H9 (cell line): ENCODE data around the gene TENM4. TPM values are rescaled to one million over a fixed set of nuclear protein-coding genes. Genes with fewer than 3 reads are reported as not detected.
A peak's percentile ranks its signal among the peaks of the same experiment; 100 is the strongest.

Source experiments
- DNase-seq: peaks from one replicate; pipeline ENCODE4 v3.0.0-alpha.2; 2017
- H2AFZ ChIP-seq: one replicate; pipeline ENCODE4 v1.6.1; 2013; ENCODE audit warnings: mild to moderate bottlenecking, low read length, control low read depth, moderate library complexity
- H2AK5ac ChIP-seq: 2 replicates; pipeline ENCODE4 v1.6.1; 2013; ENCODE audit warnings: low read length, control low read depth, mixed read lengths; ENCODE audit not compliant: insufficient read length
- H2BK120ac ChIP-seq: one replicate; pipeline ENCODE4 v1.6.1; 2013; ENCODE audit warnings: low read depth, mild to moderate bottlenecking, low read length, control low read depth, inconsistent platforms; ENCODE audit not compliant: poor library complexity, severe bottlenecking
- H2BK12ac ChIP-seq: 2 replicates; pipeline ENCODE4 v1.6.1; 2013; ENCODE audit warnings: low read length, control low read depth, mixed read lengths, low read depth; ENCODE audit not compliant: insufficient read length
- H2BK15ac ChIP-seq: 2 replicates; pipeline ENCODE4 v1.6.1; 2013; ENCODE audit warnings: low read depth, low read length, control low read depth
- H2BK20ac ChIP-seq: one replicate; pipeline ENCODE4 v1.6.1; 2013; ENCODE audit warnings: low read depth, mild to moderate bottlenecking, low read length, control low read depth, inconsistent platforms; ENCODE audit not compliant: poor library complexity, severe bottlenecking
- H2BK5ac ChIP-seq: 2 replicates; pipeline ENCODE4 v1.6.1; 2013; ENCODE audit warnings: low read length, control low read depth, mixed read lengths; ENCODE audit not compliant: insufficient read length
- H3K14ac ChIP-seq: 2 replicates; pipeline ENCODE4 v1.6.1; 2013; ENCODE audit warnings: low read length, control low read depth; ENCODE audit not compliant: insufficient read depth
- H3K18ac ChIP-seq: 2 replicates; pipeline ENCODE4 v1.6.1; 2013; ENCODE audit warnings: low read depth, mild to moderate bottlenecking, mixed read lengths, low read length, control low read depth; ENCODE audit not compliant: insufficient read length
- H3K23ac ChIP-seq: 2 replicates; pipeline ENCODE4 v1.6.1; 2013; ENCODE audit warnings: low read length, control low read depth, mixed read lengths, low read depth; ENCODE audit not compliant: insufficient read length
- H3K23me2 ChIP-seq: 2 replicates; pipeline ENCODE4 v1.6.1; 2013; ENCODE audit warnings: low read depth, mild to moderate bottlenecking, mixed read lengths, low read length, control low read depth; ENCODE audit not compliant: insufficient read length, poor library complexity, severe bottlenecking
- H3K27ac ChIP-seq: 2 replicates; pipeline ENCODE4 v1.5.1; 2013; ENCODE audit warnings: low read length, control low read depth, mixed read lengths, low read depth; ENCODE audit not compliant: insufficient read length
- H3K27me3 ChIP-seq: 2 replicates; pipeline ENCODE4 v1.6.1; 2013; ENCODE audit warnings: low read length, control low read depth, inconsistent platforms; ENCODE audit not compliant: insufficient read depth
- H3K4ac ChIP-seq: 2 replicates; pipeline ENCODE4 v1.6.1; 2013; ENCODE audit warnings: low read depth, mild to moderate bottlenecking, control low read depth, inconsistent platforms, low read length, moderate library complexity
- H3K4me1 ChIP-seq: 2 replicates; pipeline ENCODE4 v1.6.1; 2013; ENCODE audit warnings: low read length, control low read depth, inconsistent platforms; ENCODE audit not compliant: insufficient read depth
- H3K4me2 ChIP-seq: 2 replicates; pipeline ENCODE4 v1.6.1; 2013; ENCODE audit warnings: low read length, control low read depth, mixed read lengths; ENCODE audit not compliant: insufficient read length, insufficient read depth
- H3K56ac ChIP-seq: 2 replicates; pipeline ENCODE4 v1.6.1; 2013; ENCODE audit warnings: low read depth, mild to moderate bottlenecking, mixed read lengths, low read length, control low read depth; ENCODE audit not compliant: insufficient read length
- H3K79me1 ChIP-seq: 2 replicates; pipeline ENCODE4 v1.6.1; 2013; ENCODE audit warnings: low read depth, mild to moderate bottlenecking, moderate library complexity, low read length, control low read depth, inconsistent platforms; ENCODE audit not compliant: insufficient read depth, poor library complexity, severe bottlenecking
- H3K79me2 ChIP-seq: 2 replicates; pipeline ENCODE4 v1.6.1; 2013; ENCODE audit warnings: low read length, control low read depth, inconsistent platforms; ENCODE audit not compliant: insufficient read depth
- H3K9ac ChIP-seq: 2 replicates; pipeline ENCODE4 v1.6.1; 2013; ENCODE audit warnings: low read length, control low read depth, mixed read lengths; ENCODE audit not compliant: insufficient read length; ENCODE audit errors: extremely low read depth
- H3K9me3 ChIP-seq: one replicate; pipeline ENCODE4 v1.6.1; 2013; ENCODE audit warnings: low read depth, low read length, inconsistent platforms; ENCODE audit not compliant: control insufficient read depth
- H3T11ph ChIP-seq: one replicate; pipeline ENCODE4 v1.6.1; 2013; ENCODE audit warnings: mild to moderate bottlenecking, low read length, control low read depth, inconsistent platforms
- H4K20me1 ChIP-seq: one replicate; pipeline ENCODE4 v1.6.1; 2013; ENCODE audit not compliant: control insufficient read depth, insufficient read length, insufficient read depth
- H4K5ac ChIP-seq: 2 replicates; pipeline ENCODE4 v1.6.1; 2013; ENCODE audit warnings: low read depth, mild to moderate bottlenecking, mixed read lengths, low read length, control low read depth; ENCODE audit not compliant: insufficient read length
- H4K8ac ChIP-seq: replicated peaks from 2 replicates; pipeline ENCODE4 v1.6.1; 2013; ENCODE audit warnings: low read length, control low read depth, mixed read lengths, low read depth; ENCODE audit not compliant: insufficient read length
- H4K91ac ChIP-seq: 2 replicates; pipeline ENCODE4 v1.6.1; 2013; ENCODE audit warnings: low read depth, mild to moderate bottlenecking, moderate library complexity, mixed read lengths, low read length, control low read depth; ENCODE audit not compliant: insufficient read length
- H3K27ac Mint-ChIP-seq, 3 experiments: 2 replicates in 2 of 3; 3 replicates in 1 of 3; pipeline ENCODE4 v1.8.0; 2020 to 2021; ENCODE audit warnings: mixed read lengths in 3 of 3, mild to moderate bottlenecking in 1 of 3, moderate library complexity in 1 of 3
- H3K27me3 Mint-ChIP-seq: 2 replicates; pipeline ENCODE4 v1.8.0; 2021; ENCODE audit warnings: low read depth, mild to moderate bottlenecking, moderate library complexity, mixed read lengths
- H3K36me3 Mint-ChIP-seq, 3 experiments: 2 replicates in 2 of 3; 3 replicates in 1 of 3; pipeline ENCODE4 v1.8.0; 2020 to 2021; ENCODE audit warnings: low read depth in 3 of 3, mixed read lengths in 3 of 3; ENCODE audit not compliant: insufficient read depth in 1 of 3
- H3K4me1 Mint-ChIP-seq, 2 experiments: 2 replicates each; pipeline ENCODE4 v1.8.0; 2020; ENCODE audit warnings: mixed read lengths in 2 of 2
- H3K4me3 Mint-ChIP-seq, 2 experiments: 2 replicates in 1 of 2; 3 replicates in 1 of 2; pipeline ENCODE4 v1.8.0; 2020 to 2021; ENCODE audit warnings: mild to moderate bottlenecking in 2 of 2, mixed read lengths in 2 of 2, moderate library complexity in 1 of 2
- H3K9me3 Mint-ChIP-seq, 2 experiments: 2 replicates in 1 of 2; 3 replicates in 1 of 2; pipeline ENCODE4 v1.8.0; 2020; ENCODE audit warnings: mild to moderate bottlenecking in 2 of 2, mixed read lengths in 2 of 2, moderate library complexity in 1 of 2
- CTCF ChIP-seq: fragments of 200-600 bp; sonication (generic); conservative IDR thresholded peaks from 3 replicates; pipeline ENCODE4 v1.8.0; 2021; ENCODE audit warnings: antibody characterized with exemption, mild to moderate bottlenecking
- WGBS: extraction: QIAGEN DNeasy Blood & Tissue Kit; methylation state at CpG from one replicate; pipeline ENCODE4 v1.1.7; 2013; ENCODE audit warnings: missing lambda C conversion rate, low lambda C conversion rate, mixed read lengths; ENCODE audit not compliant: insufficient read length; ENCODE audit errors: extremely low coverage; 5-methylcytosine and 5-hydroxymethylcytosine counted together
- total RNA-seq: library from RNA; stranded (reverse); gene quantifications from 2 replicates; pipeline ENCODE4 v1.2.1, GENCODE V29; 2021

Gene TENM4
- total RNA-seq, 1 experiment from 2014 or later = 4.6 TPM

DNA sequence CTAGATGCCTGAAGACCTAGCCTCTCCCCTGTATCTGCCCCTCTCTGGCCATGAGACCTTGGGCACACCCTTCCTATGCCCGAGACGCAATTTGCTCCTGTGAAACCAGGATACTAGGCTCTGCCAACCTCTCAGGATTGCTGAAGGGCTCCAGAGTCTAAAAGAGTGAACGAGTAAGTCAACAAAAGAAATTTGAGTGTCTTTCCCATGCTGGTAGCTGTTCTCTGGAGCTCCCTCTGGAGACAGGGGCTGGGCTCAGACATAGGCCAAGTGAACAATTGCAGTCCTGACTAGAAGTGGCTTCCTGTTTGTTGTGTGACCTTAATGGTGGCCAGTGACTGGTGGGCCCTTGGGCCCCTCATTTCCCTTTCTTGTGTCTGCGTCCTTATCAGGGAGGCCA is 677.2 kb downstream of the TENM4 start:
- Histone ChIP-seq H3K56ac (no peak overlapping the region), H2BK12ac (no peak overlapping the region), H2BK120ac (no peak overlapping the region), H2AK5ac (no peak overlapping the region), H4K5ac (no peak overlapping the region), H3K27me3 (no peaks in the 10 kb centered on the region), H3K23ac (no peak overlapping the region), H3K9me3 (no peaks in the 10 kb centered on the region), H4K20me1 (no peaks in the 10 kb centered on the region), H3K79me2 (no peaks in the 10 kb centered on the region), H3K14ac (no peak overlapping the region), H4K8ac (no peak overlapping the region), H2BK15ac (no peak overlapping the region), H3K79me1 (no peaks in the 10 kb centered on the region), H3K4me2 (no peak overlapping the region), H3K4me1 (no peaks in the 10 kb centered on the region), H3K18ac (no peak overlapping the region), H3K23me2 (no peaks in the 10 kb centered on the region), H2BK5ac (no peak overlapping the region), H3T11ph (no peak overlapping the region), H3K4ac (no peak overlapping the region), H3K9ac (no peak overlapping the region), H2AFZ (no peak overlapping the region), H4K91ac (no peak overlapping the region), H3K27ac (no peak overlapping the region), H2BK20ac (no peak overlapping the region)
- Mint-ChIP-seq H3K27me3 (no peaks in the 10 kb centered on the region; the same call in 1 of the 2 replicates), H3K9me3 (no peaks in the 10 kb centered on the region), H3K36me3 (no peaks in the 10 kb centered on the region; a peak in 1 of 7 replicates), H3K4me3 (no peak overlapping the region), H3K4me1 (no peaks in the 10 kb centered on the region), H3K27ac (peak overlapping the region in 1 of 3 experiments; percentile 51; a peak in 2 of 7 replicates)
- TF ChIP-seq CTCF = no peak
- WGBS = no CpG with 5 or more reads among the region's 4 CpGs
- no peak for DNase-seq
